ENCODE measurements around the gene HERC3. TPM values are rescaled to one million over a fixed set of nuclear protein-coding genes. Genes with fewer than 3 reads are reported as not detected.

HERC3 gene
- total RNA-seq, 3 donors from 2014 or later: 49.1 to 51.6 (median 50.6) TPM

DNA sequence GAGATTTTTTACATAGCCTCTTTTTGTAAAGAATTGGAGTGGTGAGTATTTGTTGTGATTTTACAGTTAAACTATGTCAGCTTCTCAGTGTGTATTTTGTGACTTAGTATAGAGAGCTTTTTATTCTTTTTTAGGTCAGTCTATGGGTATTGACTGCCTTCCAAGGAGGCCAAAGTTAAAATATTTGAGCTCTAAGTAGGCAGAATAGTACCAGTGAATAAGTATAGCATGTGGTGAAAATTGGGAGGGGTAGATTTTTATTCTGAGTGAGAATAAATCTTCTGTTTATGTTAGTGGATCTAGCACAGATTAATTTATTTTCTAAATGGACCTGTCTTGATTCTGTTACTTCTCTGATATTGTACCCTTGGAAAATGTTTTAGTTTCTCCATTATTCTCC is 37.5 kb downstream of the HERC3 start:
- TF ChIP-seq, protein P1, sequence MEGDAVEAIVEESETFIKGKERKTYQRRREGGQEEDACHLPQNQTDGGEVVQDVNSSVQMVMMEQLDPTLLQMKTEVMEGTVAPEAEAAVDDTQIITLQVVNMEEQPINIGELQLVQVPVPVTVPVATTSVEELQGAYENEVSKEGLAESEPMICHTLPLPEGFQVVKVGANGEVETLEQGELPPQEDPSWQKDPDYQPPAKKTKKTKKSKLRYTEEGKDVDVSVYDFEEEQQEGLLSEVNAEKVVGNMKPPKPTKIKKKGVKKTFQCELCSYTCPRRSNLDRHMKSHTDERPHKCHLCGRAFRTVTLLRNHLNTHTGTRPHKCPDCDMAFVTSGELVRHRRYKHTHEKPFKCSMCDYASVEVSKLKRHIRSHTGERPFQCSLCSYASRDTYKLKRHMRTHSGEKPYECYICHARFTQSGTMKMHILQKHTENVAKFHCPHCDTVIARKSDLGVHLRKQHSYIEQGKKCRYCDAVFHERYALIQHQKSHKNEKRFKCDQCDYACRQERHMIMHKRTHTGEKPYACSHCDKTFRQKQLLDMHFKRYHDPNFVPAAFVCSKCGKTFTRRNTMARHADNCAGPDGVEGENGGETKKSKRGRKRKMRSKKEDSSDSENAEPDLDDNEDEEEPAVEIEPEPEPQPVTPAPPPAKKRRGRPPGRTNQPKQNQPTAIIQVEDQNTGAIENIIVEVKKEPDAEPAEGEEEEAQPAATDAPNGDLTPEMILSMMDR (IDR thresholded peaks at IDR 0.05): no peak
- intact Hi-C loops (cut with DNase I, micrococcal nuclease): no loop called here
- Histone ChIP-seq H3K4me3 (no peak overlapping the region), H3K9me3 (no peaks in the 10 kb centered on the region), H3K36me3 (ENCODE audit: low read depth) (no peaks in the 10 kb centered on the region), H3K4me1 (ENCODE audit: low read depth) (peaks cover 10% of the 10 kb centered on the region)
- ATAC-seq (no peak), DNase-seq (no peak)

DNA sequence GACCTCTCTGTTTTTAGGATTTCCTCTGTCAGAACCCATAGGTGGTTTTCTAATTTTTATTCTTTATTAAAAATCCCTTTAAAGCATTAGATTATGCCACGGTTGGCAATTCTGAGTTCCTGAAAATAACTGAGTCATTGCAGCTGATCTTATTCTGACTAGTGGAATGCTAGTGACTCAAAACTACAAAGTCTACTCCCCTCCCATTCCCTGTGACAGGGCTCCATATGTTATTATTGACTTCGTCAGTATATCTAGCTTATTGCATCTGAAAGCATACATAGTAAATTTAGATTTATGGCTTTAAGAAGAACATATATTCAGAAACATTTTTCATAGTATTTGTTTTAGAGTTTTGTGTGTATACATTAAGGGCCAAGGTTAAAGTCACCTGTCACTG is 38.5 kb downstream of the HERC3 start:
- ATAC-seq: peak; percentile 100
- Histone ChIP-seq H3K4me1 (ENCODE audit: low read depth) (peaks cover 10% of the 10 kb centered on the region), H3K36me3 (ENCODE audit: low read depth) (no peaks in the 10 kb centered on the region), H3K9me3 (no peaks in the 10 kb centered on the region), H3K4me3 (no peak overlapping the region)
- TF ChIP-seq, protein P1 (IDR thresholded peaks at IDR 0.05): no peak
- peak in 1 of 3 donors; percentile 18 for DNase-seq
- intact Hi-C loops (cut with DNase I, micrococcal nuclease): no loop called here

DNA sequence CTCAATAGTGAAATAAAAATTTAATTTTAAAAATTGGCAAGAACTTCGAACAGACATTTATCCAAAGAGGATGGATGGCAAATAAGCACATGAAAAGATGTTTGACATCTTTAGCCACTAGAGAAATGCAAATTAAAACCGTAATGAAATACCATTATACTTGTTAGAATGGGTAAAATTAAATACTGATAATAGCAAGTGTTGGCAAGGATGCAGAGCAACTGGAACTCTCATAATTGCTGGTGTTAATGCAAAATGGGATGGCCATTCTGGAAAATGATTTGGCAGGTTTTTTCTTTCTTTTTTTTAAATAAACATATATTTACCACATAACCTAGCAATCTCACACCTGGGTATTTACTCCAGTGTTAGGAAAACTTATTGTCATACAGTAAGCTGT is 51.7 kb downstream of the HERC3 start:
- intact Hi-C loops (cut with DNase I, micrococcal nuclease): no loop called here
- no peak for ATAC-seq
- TF ChIP-seq, protein P1 (IDR thresholded peaks at IDR 0.05): no peak
- Histone ChIP-seq H3K4me1 (ENCODE audit: low read depth) (no peaks in the 10 kb centered on the region), H3K4me3 (no peak overlapping the region), H3K36me3 (ENCODE audit: low read depth) (no peaks in the 10 kb centered on the region), H3K9me3 (peaks cover 2% of the 10 kb centered on the region)
- no peak for DNase-seq

DNA sequence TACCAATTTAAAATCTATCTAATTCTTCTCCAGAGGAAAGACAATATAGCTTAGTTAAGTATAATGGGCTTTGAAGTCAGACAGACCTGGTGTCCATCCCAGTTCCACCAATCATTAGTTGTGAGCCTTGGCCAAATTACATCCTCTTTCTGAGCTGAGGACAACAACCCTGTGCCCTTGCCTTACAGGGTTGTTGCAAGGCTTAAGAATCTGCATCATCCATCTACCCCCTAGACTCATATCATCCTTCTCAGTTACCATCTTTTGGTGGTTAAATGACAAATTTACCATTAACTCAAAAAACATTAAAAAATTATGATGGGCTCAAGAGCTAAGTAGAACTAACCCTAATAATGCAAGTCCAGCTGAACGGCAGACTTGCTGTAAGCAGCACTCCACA is 53.7 kb downstream of the HERC3 start:
- TF ChIP-seq, protein P1 (IDR thresholded peaks at IDR 0.05): no peak
- Histone ChIP-seq H3K4me3 (no peak overlapping the region), H3K36me3 (ENCODE audit: low read depth) (no peaks in the 10 kb centered on the region), H3K4me1 (ENCODE audit: low read depth) (no peaks in the 10 kb centered on the region), H3K9me3 (peaks cover 2% of the 10 kb centered on the region)
- DNase-seq: no peak
- ATAC-seq: no peak
- intact Hi-C loops (cut with DNase I, micrococcal nuclease): no loop called here

DNA sequence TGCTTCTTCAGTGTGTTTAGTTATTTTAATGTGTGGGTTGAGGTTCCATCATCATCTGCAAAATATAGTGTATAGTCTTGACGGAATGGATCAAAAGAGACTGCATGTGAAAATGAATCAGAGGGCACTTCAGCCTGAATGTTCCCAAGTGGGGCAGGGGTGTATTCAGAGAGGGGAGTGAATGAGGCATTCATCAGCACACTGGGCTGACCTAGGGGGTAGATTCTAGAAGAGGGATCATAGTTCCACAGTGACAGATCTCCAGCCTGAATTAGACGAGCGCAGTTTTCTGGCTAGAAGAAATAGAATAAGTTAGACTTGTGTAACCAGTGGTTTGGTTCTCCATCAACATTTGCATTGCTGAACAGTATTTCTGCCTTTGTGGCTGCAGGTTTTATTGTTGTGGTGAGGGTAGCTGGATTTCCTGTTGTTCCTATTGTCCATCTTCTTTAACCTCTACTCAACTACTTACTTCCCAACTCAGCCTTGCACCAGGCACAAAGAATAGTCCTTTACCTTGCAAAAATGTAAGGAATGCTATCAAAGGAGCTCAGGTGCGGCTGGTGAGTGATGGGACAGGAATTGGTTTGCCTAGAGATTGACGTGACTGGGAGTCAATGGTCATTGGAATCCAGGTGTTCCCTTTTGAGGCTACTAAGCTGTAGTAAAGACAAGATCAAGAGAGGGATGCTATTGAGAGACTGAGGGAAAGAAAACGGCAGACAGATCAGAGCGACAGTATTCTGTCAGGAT is 54.4 kb downstream of the HERC3 start:
- DNase-seq: no peak
- Histone ChIP-seq H3K9me3 (peaks cover 2% of the 10 kb centered on the region), H3K4me3 (no peak overlapping the region), H3K36me3 (ENCODE audit: low read depth) (no peaks in the 10 kb centered on the region), H3K4me1 (ENCODE audit: low read depth) (no peaks in the 10 kb centered on the region)
- intact Hi-C loops (cut with DNase I, micrococcal nuclease): no loop called here
- ATAC-seq: no peak
- TF ChIP-seq, protein P1 (IDR thresholded peaks at IDR 0.05): no peak

Measured in mucosa of descending colon (tissue), 3 donors.